GM13976 (cell line): ENCODE data around the gene SOHLH2.

Source experiments
- DNase-seq: peaks from one replicate; pipeline ENCODE4 v3.0.0; 2012; ENCODE audit warnings: low spot score
- in situ Hi-C: fragments of 300-500 bp; cut with MboI; formaldehyde crosslinking; loops from one replicate; pipeline ENCODE4 v1.12.0; 2022; ENCODE audit warnings: low sequenced_read_pairs, mixed read lengths, inconsistent platforms; ENCODE audit not compliant: unreplicated experiment
- TF ChIP-seq, protein P1 (sequence below): IDR thresholded peaks from 2 replicates; pipeline ENCODE4 v1.5.1; 2012; ENCODE audit warnings: borderline replicate concordance, mild to moderate bottlenecking; ENCODE audit not compliant: insufficient read depth; ENCODE audit errors: extremely low read depth, missing control alignments, control extremely low read depth

Gene SOHLH2

DNA sequence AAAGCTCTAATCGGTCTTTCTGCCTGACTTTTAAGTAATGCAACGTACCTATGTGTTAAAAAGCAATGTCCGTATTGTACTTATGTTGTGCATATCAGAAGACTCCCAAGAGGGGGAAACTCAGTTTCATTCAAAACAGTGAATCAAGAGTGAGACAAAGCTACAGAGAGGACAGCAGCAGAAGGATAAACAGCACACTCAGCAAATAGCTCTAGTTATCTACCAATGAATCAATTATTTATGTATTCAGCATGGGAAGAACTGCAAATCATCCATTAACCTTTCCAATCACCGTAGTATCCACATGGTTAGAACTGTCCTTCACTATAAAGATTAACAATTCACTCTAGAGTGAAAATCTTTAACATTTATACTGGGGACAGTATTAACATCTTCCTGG is 36.7 kb upstream of the SOHLH2 start:
- in situ Hi-C loops, result no loop called here
- no peak for DNase-seq
- TF ChIP-seq, protein P1, sequence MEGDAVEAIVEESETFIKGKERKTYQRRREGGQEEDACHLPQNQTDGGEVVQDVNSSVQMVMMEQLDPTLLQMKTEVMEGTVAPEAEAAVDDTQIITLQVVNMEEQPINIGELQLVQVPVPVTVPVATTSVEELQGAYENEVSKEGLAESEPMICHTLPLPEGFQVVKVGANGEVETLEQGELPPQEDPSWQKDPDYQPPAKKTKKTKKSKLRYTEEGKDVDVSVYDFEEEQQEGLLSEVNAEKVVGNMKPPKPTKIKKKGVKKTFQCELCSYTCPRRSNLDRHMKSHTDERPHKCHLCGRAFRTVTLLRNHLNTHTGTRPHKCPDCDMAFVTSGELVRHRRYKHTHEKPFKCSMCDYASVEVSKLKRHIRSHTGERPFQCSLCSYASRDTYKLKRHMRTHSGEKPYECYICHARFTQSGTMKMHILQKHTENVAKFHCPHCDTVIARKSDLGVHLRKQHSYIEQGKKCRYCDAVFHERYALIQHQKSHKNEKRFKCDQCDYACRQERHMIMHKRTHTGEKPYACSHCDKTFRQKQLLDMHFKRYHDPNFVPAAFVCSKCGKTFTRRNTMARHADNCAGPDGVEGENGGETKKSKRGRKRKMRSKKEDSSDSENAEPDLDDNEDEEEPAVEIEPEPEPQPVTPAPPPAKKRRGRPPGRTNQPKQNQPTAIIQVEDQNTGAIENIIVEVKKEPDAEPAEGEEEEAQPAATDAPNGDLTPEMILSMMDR, result no peak

DNA sequence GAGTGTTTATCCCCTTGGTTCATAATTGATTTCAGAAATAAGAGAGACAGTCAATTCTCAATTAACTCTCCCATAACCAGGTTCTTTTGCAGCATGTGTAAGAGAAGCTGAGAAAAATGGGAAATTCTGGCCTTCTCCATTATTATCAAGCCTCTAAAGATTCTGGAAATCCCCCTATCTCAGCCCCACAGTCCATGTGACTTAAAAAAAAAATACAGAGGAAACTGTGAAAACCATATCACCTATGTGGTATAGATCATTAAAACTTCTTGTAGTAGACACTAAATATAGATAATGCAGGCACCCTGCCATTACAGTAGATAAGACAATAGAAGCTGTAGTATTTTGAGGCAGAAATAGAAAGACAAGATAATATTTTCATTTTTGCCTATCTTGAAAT is 34.3 kb upstream of the SOHLH2 start:
- DNase-seq, result no peak
- in situ Hi-C loops, result no loop called here
- TF ChIP-seq, protein P1, result no peak

DNA sequence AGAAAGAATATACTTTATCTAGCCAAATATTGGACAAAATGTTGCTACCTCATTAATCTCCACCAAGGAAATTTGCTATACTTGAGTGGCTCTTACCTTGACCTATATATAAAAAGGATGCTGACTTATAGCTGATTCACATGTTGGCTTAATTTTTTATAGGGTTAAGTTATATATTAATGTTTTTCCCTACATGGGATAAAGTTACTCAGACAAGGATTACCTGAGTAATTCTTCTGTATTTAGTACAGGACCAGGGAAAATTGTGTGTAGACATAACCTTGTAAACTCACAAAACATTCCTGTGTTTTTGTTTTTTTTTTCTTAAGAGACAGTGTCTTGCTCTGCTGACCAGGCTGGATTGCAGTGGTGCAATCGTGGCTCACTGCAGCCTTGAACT is 30.6 kb upstream of the SOHLH2 start:
- no peak for DNase-seq
- TF ChIP-seq, protein P1, result no peak
- in situ Hi-C loops, result no loop called here

DNA sequence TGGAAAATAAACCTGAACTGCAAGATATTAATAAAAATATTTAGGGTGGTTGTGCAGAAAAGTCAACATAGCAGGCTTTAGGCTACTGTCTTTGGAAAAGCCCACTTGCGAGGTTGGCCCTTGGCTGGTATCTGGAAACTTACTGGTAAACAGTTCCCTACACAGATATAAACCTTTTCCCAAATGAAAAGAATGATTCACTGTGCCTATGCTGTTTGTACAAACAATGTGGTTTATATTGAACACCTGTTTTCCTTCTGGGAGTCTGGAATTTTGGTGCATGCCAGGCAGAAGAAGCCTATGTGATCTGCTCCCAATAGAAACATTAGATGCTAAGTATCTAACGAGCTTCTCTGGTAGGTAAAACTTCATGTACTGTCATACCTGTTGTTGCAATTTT is 29.7 kb upstream of the SOHLH2 start:
- TF ChIP-seq, protein P1, result no peak
- DNase-seq, result no peak
- in situ Hi-C loops, result no loop called here

DNA sequence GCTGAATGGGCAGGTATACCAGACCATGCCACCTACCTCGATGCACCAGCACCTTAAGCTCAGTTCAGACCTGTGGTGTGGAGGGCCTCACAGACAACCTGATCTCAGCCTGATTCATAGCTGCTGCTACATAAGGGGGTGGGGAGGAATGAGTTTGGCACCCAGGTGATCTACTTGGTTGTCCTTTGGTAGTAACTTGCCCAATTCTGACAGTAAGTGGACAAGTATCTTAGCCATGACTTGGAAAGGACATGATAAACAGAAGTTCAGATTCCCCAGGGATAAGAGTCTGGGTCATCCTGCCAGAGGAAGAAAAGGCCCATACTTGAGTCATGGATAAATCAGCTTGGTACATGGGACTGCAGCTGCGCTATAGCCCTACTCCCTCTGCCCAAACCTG is 28.4 kb upstream of the SOHLH2 start:
- in situ Hi-C loops, result no loop called here
- no peak for DNase-seq
- TF ChIP-seq, protein P1, result no peak

DNA sequence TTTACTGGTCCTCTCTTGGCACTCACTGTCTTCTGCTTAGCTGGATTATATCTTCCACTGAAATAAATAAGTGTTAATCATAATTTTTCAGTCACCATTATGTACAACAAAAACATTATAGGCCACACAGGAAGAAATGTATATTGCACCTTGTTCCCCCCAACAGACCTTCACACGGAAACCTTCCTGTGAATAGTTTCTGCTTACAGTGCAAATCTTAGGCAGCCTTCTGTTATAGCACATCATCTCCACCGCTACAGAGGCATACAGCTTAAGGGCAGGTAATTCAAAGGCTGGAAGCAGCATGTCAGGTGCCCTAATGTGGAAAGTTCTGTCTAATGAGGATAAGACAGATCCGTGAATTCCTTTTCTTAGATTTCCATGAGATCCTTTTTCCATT is 16.9 kb upstream of the SOHLH2 start:
- in situ Hi-C loops, result no loop called here
- TF ChIP-seq, protein P1, result no peak
- DNase-seq, result no peak

DNA sequence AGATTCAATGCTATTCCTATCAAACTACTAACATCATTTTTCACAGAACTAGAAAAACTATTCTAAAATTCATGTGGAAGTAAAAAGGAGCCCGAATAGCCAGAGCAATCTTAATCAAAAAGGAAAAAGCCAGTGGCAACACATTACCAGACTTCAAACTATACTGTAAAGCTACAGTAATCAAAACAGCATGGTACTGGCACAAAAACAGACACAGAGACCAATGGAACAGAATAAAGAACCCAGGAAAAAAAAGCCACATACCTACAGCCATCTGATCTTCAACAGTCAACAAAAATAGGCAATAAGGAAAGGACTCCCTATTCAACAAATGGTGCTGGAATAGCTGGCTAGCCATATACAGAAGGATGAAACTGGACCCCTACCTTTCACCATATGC is 10.4 kb upstream of the SOHLH2 start:
- in situ Hi-C loops, result no loop called here
- DNase-seq, result no peak
- TF ChIP-seq, protein P1, result no peak
